Fibroblast of the aortic adventitia (primary cell): Measurements from ENCODE around the gene NT5DC1. TPM values are rescaled to one million over a fixed set of nuclear protein-coding genes. Genes with fewer than 3 reads are reported as not detected.

Experiments used
- DNase-seq: peaks from one replicate; pipeline ENCODE4 v3.0.0-alpha.2; 2010; ENCODE audit warnings: low read depth
- H3K4me3 ChIP-seq: 2 replicates; pipeline ENCODE4 v1.5.1; 2011; ENCODE audit warnings: low read depth, mild to moderate bottlenecking, control low read depth, low read length, moderate library complexity
- total RNA-seq: library from RNA; depleted of rRNA; stranded (reverse); fragments of >200 nt; gene quantifications from 2 replicates; pipeline ENCODE4 v1.2.3, GENCODE V29; 2012; ENCODE audit warnings: low replicate concordance
- TF ChIP-seq, protein P1 (sequence below): IDR thresholded peaks from 2 replicates; pipeline ENCODE4 v1.5.1; 2011; ENCODE audit warnings: mild to moderate bottlenecking, low read length, control low read depth, inconsistent platforms; ENCODE audit not compliant: insufficient read depth

NT5DC1 gene
- total RNA-seq, 1 donor = 7.2 TPM

- DNase-seq = no peak
- TF ChIP-seq, protein P1, sequence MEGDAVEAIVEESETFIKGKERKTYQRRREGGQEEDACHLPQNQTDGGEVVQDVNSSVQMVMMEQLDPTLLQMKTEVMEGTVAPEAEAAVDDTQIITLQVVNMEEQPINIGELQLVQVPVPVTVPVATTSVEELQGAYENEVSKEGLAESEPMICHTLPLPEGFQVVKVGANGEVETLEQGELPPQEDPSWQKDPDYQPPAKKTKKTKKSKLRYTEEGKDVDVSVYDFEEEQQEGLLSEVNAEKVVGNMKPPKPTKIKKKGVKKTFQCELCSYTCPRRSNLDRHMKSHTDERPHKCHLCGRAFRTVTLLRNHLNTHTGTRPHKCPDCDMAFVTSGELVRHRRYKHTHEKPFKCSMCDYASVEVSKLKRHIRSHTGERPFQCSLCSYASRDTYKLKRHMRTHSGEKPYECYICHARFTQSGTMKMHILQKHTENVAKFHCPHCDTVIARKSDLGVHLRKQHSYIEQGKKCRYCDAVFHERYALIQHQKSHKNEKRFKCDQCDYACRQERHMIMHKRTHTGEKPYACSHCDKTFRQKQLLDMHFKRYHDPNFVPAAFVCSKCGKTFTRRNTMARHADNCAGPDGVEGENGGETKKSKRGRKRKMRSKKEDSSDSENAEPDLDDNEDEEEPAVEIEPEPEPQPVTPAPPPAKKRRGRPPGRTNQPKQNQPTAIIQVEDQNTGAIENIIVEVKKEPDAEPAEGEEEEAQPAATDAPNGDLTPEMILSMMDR = no peak
- no peak overlapping the region for H3K4me3 ChIP-seq
Observed at GRCh38 chr6:116218866-116219265, 118.2 kb downstream of the NT5DC1 start.

- TF ChIP-seq, protein P1 = no peak
- DNase-seq = peak; percentile 27
Observed at GRCh38 chr6:116221067-116221466, 120.4 kb downstream of the NT5DC1 start.

GRCh38 chr6:116221911-116222310 is 121.3 kb downstream of the NT5DC1 start:
- TF ChIP-seq, protein P1 = no peak
- no peak overlapping the region for H3K4me3 ChIP-seq
- no peak for DNase-seq

More at GRCh38 chr6:116221067-116221466, 120.4 kb downstream of the NT5DC1 start:
- no peak overlapping the region for H3K4me3 ChIP-seq

DNA sequence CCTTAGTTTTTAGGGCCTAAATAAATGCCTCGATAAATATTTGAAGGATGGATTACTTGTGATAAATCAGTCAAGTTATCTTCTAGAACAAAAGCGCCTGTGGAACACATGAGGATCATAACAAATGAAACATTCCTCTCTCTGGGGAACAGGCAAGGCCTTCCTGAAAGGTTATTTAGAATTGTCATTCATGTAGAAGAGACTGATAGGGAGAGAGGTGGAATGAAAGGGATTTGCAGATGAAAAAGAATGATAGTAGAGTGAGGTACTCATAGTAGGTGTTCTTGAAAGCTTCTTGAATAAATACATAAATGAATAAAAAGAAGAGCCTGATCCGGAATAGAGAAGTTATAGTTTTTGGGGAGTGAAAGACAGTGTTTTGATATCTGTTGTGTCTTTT is 122.7 kb downstream of the NT5DC1 start:
- TF ChIP-seq, protein P1 = no peak
- DNase-seq = no peak
- no peak overlapping the region for H3K4me3 ChIP-seq

DNA sequence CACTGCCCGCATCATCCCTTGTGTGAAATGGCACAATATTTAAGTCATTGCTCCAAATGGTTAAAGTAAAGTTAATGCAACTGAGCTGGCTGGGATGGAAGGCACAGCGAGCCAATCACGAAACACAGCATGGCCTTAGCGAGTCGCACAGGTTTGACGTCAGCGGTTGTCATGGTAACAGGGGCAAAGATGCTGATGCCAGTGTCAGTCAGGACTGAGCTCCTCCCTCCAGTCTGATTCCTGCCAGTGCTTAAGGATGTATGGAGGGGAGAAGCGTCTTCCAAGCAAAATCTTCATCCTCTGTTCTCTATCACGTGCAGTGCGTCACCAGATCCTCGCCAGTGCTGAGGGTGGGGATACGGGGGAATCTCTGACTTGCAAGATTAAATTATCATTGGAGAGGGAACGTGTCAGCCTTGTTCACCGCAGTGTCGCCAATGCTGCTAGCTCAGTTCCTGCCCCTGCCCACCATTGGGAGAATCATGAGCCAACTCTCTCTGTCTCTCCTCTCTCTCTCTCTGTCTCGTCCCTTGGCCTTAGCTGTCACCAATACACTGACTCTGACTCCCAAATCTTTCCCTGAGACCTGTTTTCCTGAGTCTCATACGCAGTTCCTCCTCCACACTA is 128.7 kb downstream of the NT5DC1 start:
- peak; percentile 96 for DNase-seq
- H3K4me3 ChIP-seq = peak overlapping the region; percentile 62
- TF ChIP-seq, protein P1 = no peak

- TF ChIP-seq, protein P1 = no peak
- H3K4me3 ChIP-seq = no peak overlapping the region
- no peak for DNase-seq
Observed at GRCh38 chr6:116234689-116235088, 134.0 kb downstream of the NT5DC1 start.

GRCh38 chr6:116238083-116238482 is 137.4 kb downstream of the NT5DC1 start:
- H3K4me3 ChIP-seq = no peak overlapping the region
- no peak for DNase-seq
- TF ChIP-seq, protein P1 = no peak
